GM12872 (cell line): ENCODE data around the gene RTEL1.

Experiments
- TF ChIP-seq, protein P1 (sequence below): IDR thresholded peaks from 3 replicates; pipeline ENCODE4 v1.5.1; 2011; ENCODE audit warnings: low read depth, mild to moderate bottlenecking, low read length, moderate library complexity; ENCODE audit not compliant: insufficient read depth

RTEL1 gene

DNA sequence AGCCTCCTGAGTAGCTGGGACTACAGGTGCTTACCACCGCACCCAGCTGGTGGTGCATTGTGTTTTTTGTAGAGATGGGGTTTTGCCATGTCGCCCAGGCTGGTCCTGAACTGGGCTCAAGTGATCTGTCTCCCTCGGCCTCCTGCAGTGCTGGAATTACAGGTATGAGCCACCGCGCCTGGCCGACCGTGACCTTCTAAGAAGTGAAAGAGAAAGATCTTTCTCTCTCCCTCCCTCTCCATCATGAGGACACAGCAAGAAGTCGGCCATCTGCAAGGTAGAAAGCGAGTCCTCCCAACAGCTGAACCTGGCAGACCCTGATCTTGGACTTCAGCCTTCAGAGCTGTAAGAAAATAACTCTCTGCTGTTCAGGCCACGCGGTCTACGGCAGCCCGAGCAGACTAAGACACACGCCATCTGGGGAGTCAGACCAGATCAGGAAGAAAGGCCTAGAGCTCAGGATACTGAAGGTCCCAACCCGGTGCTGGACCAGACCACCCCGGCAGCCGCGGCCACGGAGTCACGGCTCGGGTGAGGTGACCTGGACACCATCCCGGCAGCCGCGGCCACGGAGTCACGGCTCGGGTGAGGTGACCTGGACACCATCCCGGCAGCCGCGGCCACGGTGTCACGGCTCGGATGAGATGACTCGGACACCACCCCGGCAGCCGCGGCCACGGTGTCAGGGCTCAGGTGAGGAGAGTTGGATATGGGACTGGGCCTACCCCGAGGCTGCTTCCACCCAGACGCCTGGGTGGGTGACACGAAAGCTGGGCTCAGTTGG is 40.8 kb upstream of the RTEL1 start:
- TF ChIP-seq, protein P1, sequence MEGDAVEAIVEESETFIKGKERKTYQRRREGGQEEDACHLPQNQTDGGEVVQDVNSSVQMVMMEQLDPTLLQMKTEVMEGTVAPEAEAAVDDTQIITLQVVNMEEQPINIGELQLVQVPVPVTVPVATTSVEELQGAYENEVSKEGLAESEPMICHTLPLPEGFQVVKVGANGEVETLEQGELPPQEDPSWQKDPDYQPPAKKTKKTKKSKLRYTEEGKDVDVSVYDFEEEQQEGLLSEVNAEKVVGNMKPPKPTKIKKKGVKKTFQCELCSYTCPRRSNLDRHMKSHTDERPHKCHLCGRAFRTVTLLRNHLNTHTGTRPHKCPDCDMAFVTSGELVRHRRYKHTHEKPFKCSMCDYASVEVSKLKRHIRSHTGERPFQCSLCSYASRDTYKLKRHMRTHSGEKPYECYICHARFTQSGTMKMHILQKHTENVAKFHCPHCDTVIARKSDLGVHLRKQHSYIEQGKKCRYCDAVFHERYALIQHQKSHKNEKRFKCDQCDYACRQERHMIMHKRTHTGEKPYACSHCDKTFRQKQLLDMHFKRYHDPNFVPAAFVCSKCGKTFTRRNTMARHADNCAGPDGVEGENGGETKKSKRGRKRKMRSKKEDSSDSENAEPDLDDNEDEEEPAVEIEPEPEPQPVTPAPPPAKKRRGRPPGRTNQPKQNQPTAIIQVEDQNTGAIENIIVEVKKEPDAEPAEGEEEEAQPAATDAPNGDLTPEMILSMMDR = no peak

DNA sequence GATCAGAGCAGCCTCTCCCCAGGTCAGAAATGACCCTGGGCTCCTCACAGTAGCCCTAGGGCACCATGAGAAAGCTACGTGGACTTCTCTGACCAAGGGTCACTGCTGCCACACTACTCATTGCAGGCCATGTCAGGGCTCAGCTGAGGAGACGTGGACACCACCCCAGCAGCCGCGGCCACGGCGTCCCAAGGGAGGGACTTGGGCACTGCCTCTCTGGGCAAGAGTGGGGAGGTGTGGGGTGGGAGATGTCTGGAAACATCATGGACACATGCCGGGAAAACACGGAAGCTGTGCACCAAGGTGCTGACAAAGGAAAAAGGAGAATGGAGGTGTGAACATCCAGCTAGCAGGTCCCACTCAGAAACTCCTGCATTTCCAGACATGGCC is 40.2 kb upstream of the RTEL1 start:
- TF ChIP-seq, protein P1 = no peak

DNA sequence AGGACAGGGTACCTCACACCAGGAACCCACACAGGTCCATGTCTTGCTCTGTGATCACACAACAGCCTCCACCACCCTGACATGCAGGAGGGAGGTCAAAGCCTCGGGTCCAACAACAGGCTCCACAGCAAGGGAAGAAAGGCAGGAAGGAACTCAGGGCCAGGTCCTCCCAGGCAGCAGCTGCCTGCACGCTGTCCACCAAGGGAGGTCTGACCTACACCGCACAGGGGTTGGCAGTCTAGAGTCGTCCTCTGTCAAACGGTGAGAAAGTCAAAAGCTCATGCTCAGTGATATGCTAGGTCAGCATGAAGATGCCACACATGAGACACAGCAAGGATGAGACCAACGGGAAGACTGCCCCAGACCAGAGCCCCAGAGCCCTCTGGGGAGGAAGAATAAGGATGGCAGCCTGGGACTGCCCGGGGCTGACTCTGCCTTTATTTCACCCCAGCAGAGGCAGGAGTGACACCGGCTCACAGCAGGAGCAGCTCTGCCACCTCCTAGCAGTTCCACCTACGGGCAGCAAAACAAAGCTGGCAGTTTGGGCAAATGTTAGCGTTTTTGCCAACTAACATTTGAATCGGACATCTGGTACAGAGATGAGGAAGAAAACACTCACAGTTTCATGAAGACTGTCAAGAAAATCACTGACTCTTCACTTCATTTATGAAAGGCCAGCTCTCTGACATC is 39.7 kb upstream of the RTEL1 start:
- TF ChIP-seq, protein P1 = no peak

DNA sequence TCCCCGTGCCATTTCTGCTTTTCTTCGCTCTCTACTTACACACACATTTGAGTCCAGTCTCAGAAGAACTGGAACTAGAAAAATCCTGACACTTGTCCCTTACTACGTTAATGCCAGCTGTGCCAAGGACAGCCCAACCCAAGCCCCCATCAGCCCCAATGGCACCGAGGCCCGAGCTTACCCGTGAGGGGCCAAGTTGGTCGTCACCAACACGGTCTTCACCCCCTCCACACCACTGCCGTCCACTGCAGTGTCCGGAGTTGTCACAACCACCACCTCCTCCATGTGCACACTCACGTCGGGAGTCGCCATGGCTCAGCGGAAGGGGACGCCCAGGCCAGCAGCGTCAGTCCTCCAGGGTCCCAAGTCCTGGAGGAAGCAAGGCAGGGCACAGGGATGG is 39.0 kb upstream of the RTEL1 start:
- TF ChIP-seq, protein P1 = no peak

DNA sequence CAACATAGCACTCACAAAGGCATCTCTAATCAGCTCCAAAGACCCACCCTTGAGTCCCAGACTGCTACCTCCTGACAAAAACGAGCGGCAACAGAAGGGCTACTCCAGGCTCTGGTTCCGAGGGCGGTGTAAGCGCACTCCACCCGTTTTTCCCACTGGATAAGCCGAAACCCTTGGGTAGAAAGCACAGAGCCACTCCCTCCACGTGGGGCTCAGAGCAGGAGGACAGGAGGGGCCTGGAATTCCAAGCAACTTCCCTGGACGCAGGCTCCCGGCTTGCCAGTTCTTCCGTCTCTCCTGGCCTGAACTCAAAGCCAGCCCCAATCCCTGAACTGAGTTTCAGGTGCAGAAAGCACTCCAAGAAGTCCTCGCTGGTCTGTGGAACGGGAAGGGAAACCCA is 38.6 kb upstream of the RTEL1 start:
- TF ChIP-seq, protein P1 = no peak

DNA sequence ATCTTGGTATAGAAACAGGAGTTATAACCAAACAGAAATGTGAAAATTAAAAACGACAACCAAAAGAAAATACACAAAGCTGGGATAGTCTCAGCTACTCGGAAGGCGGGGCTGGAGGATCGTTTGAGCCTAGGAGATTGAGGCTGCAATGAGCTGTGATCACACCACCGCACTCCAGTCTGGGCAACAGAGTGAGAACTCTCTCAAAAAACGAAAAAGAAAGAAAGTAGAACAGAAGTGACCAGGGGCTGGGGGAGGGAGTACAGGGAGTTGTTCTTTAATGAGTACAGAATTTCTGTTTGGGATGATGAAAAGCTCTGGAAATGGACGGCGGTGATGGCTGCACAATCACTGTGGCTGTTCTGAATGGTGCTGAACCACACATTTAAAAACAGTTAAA is 37.1 kb upstream of the RTEL1 start:
- TF ChIP-seq, protein P1 = no peak

DNA sequence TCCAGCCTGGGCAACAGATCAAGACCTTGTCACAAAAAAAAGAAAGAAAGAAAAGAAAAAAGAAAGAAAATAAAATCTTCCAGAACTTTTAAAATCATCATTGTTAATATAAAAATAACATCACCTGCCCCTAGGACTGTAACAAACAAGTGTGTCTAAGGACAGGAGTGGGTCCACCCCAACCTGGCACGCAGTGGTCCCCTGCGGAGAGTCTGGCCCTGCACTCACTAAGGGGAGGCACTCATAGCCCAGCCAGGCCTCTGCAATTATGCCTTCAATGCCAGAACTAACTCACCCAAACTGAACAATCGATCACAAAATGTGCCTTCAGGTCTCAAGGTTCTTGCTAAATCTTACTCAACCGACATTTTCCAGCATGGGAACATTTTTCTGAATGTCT is 36.0 kb upstream of the RTEL1 start:
- TF ChIP-seq, protein P1 = no peak
